Stomach (tissue), 4 donors: ENCODE results near the gene ZNF460.
"Not testable (repeated sequence)": the region's sequence is repeated elsewhere in the genome, so short reads cannot be mapped to it uniquely, and the experiment has no call there.

Source experiments
- CTCF ChIP-seq, 7 experiments: fragments of 450-650 bp in 4 of 7; fragments of 200-600 bp in 3 of 7; sonication (generic) in 3 of 7; IDR thresholded peaks; one replicate each; pipeline ENCODE4 v1.5.1; 2016 to 2019; ENCODE audit warnings: antibody characterized with exemption in 7 of 7, control low read depth in 2 of 7, mild to moderate bottlenecking in 1 of 7
- EP300 ChIP-seq: sonication (generic); formaldehyde crosslinking; IDR thresholded peaks from one replicate; pipeline ENCODE4 v1.6.1; 2017; ENCODE audit warnings: antibody characterized with exemption
- POLR2A ChIP-seq, 4 donors: fragments of 450-650 bp; IDR thresholded peaks; one replicate each; pipeline ENCODE4 v1.6.1; 2016; ENCODE audit warnings: antibody characterized with exemption in 4 of 4, control low read depth in 2 of 4, mild to moderate bottlenecking in 1 of 4, moderate library complexity in 1 of 4
- POLR2AphosphoS5 ChIP-seq, 3 donors: sonication (generic); formaldehyde crosslinking; IDR thresholded peaks; one replicate each; pipeline ENCODE4 v1.6.1; 2016; ENCODE audit warnings: antibody characterized with exemption in 3 of 3

GRCh38 chr19:57278481-57278880 is 1.8 kb upstream of the ZNF460 start:
- not testable (repeated sequence) for TF ChIP-seq CTCF (IDR thresholded peaks at IDR 0.05); POLR2A (IDR thresholded peaks at IDR 0.05); POLR2AphosphoS5 (IDR thresholded peaks at IDR 0.05); EP300
